ENCODE data around the gene LRRC7. TPM values are rescaled to one million over a fixed set of nuclear protein-coding genes. Genes with fewer than 3 reads are reported as not detected.

Gene LRRC7
- total RNA-seq, 1 donor from 2014 or later, result not detected

DNA sequence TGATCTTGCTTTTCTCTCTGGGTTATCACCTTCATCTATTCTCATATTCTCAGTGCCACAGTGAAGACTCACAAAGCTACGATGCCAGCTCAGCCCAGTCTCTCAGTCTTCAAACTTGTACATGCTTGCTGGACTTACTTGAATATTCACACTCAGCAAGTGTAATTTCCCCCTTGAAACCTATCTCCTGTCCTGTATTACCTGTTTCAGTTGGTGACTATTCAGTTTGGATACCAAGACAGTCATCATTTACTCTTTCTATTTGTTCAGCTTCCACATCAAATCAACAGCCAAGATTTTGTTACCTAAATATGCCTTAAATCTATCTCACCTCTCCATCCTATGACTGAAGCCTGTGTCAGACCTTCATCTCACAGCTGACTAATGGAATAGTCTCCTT is 209.7 kb downstream of the LRRC7 start:
- DNase-seq (ENCODE audit: low read depth), result no peak
- TF ChIP-seq, protein P1, sequence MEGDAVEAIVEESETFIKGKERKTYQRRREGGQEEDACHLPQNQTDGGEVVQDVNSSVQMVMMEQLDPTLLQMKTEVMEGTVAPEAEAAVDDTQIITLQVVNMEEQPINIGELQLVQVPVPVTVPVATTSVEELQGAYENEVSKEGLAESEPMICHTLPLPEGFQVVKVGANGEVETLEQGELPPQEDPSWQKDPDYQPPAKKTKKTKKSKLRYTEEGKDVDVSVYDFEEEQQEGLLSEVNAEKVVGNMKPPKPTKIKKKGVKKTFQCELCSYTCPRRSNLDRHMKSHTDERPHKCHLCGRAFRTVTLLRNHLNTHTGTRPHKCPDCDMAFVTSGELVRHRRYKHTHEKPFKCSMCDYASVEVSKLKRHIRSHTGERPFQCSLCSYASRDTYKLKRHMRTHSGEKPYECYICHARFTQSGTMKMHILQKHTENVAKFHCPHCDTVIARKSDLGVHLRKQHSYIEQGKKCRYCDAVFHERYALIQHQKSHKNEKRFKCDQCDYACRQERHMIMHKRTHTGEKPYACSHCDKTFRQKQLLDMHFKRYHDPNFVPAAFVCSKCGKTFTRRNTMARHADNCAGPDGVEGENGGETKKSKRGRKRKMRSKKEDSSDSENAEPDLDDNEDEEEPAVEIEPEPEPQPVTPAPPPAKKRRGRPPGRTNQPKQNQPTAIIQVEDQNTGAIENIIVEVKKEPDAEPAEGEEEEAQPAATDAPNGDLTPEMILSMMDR (conservative IDR thresholded peaks at IDR 0.05; ENCODE audit: low read depth, low read length), result no peak

DNA sequence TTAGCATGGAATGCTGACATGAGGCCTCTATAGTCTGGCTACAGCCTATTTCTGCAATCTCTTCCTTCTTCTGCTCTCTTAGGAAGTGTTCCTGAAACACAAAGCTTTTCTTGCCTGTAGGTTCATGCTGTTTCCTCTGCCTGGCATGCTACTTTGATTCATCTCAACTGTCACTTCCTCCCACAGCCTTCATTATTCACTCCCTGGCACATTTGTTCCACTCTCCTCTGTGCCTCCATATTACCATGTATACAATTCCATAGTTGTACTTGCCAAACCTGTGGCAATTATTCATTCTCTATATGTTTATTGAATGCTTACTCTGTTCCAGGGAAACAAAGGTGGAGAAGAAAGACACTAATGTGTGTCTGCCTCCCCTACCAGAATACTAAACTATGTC is 210.2 kb downstream of the LRRC7 start:
- no peak for DNase-seq (ENCODE audit: low read depth)
- no peak overlapping the region for H3K4me3 ChIP-seq (ENCODE audit: low read depth, low read length)
- TF ChIP-seq, protein P1 (conservative IDR thresholded peaks at IDR 0.05; ENCODE audit: low read depth, low read length), result no peak

More for the DNA sequence above, 209.7 kb downstream of the LRRC7 start:
- H3K4me3 ChIP-seq (ENCODE audit: low read depth, low read length), result no peak overlapping the region

DNA sequence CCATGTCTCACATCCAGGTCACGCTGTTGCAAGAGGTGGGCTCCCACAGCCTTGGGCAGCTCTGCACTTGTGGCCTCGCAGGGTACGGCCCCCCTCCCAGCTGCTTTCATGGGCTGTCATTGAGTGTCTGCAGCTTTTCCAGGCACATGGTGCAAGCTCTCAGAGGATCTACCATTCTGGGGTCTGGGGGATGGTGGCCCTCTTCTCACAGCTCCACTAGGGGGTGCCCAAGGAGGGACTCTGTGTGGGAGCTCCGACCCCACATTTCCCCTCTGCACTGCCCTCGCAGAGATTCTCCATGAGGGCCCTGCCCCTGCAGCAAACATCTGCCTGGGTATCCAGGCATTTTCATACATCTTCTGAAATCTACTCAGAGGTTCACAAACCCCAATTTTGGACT is 219.4 kb downstream of the LRRC7 start:
- TF ChIP-seq, protein P1 (conservative IDR thresholded peaks at IDR 0.05; ENCODE audit: low read depth, low read length), result no peak
- no peak for DNase-seq (ENCODE audit: low read depth)
- H3K4me3 ChIP-seq (ENCODE audit: low read depth, low read length), result no peak overlapping the region

DNA sequence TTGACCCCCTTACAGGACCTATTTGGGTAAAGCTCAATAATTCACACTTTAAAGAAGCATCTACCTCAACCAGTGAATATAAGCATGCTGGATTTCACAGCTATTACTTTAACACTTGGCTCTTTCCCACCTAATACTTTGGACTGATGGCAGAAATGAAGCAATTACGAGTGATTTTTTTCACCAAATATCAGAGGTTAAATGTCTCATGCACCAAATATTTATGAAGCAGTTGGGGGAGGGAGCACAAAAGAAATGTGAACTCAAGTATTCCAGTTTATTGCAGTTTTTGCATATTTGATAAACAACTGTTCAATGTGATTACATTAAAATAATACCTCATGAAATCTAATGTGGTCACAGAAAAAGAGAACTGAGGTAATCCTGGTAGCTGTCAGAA is 223.6 kb downstream of the LRRC7 start:
- no peak overlapping the region for H3K4me3 ChIP-seq (ENCODE audit: low read depth, low read length)
- no peak for DNase-seq (ENCODE audit: low read depth)
- TF ChIP-seq, protein P1 (conservative IDR thresholded peaks at IDR 0.05; ENCODE audit: low read depth, low read length), result no peak

DNA sequence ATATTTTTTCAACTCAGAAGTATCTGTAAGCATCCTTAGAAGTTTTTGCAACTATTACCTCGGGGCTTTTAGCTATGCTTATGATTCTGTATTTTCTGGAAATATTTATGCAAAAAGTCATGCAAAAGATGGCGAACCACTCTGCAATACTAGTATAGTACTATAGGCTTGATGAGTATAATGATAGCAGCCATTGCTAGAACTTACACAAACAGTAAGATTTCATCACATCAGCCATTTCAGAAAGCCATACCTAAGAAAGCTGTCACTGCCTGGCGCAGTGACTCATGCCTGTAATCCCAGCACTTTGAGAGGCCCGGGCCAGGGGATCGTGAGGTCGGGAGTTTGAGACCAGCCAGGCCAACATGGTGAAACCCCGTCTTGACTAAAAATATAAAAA is 227.1 kb downstream of the LRRC7 start:
- no peak overlapping the region for H3K4me3 ChIP-seq (ENCODE audit: low read depth, low read length)
- no peak for DNase-seq (ENCODE audit: low read depth)
- TF ChIP-seq, protein P1 (conservative IDR thresholded peaks at IDR 0.05; ENCODE audit: low read depth, low read length), result no peak

DNA sequence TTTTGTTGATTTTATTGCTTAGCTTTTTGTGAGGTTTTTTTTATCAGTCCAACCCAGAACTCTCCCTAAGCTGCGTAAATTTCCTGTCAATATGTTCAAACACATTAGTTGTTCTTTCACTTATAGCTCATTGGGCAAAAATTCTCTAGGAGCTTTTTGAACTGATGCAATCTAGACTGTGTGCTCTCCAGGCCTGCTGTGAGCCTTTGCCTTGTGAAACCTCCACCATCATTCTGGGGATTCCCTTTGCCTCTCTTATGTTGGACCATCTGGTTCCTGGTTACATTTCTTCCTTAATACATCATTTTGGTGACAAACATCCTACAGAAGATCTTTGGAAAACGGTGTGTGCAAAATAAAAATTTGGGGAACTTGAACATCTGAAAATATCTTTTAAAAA is 247.2 kb downstream of the LRRC7 start:
- no peak for DNase-seq (ENCODE audit: low read depth)
- no peak overlapping the region for H3K4me3 ChIP-seq (ENCODE audit: low read depth, low read length)
- TF ChIP-seq, protein P1 (conservative IDR thresholded peaks at IDR 0.05; ENCODE audit: low read depth, low read length), result no peak

DNA sequence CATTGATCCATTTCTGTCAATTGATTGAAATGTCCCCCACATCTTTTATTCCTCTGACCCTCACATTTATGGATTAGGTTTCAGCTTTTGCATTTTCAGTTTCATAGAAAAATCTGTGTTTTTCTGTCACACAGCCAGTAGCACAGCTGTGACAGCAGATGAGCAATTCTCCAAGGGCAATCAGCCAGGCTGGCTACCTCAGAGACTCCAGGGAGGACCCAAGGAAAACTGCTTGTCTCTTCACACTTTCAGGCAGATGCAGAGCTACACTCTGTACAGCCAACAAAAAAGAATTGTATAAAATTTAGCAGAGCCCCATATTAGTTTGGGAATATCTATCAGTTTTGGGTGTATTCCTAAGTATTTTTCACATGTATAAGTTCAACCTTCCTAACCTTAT is 257.2 kb downstream of the LRRC7 start:
- TF ChIP-seq, protein P1 (conservative IDR thresholded peaks at IDR 0.05; ENCODE audit: low read depth, low read length), result no peak
- no peak overlapping the region for H3K4me3 ChIP-seq (ENCODE audit: low read depth, low read length)
- no peak for DNase-seq (ENCODE audit: low read depth)
